Activated CD8-positive, alpha-beta memory T cell treated with anti-CD3 and anti-CD28 coated beads, Interleukin-2, amount 50 U/mL, for 4 hours (primary cell): ENCODE results near the gene LAYN.
A peak's percentile ranks its signal among the peaks of the same experiment; 100 is the strongest.

Source experiments
- DNase-seq: peaks from one replicate; pipeline ENCODE4 v3.0.0-alpha.2; 2020

Gene LAYN

GRCh38 chr11:111540114-111540936 lies at the start of gene LAYN:
TSS of gene LAYN (plus strand) at chr11:111540720. CDS start at chr11:111540844, 124 bp downstream.
- peak; percentile 68 for DNase-seq

- DNase-seq = no peak
These were observed 46.5 kb upstream of the LAYN start for GRCh38 chr11:111494040-111494439.

- no peak for DNase-seq
These were observed 41.0 kb upstream of the LAYN start for GRCh38 chr11:111499483-111499882.

GRCh38 chr11:111500481-111500880 lies 40.0 kb upstream of the LAYN start:
- no peak for DNase-seq

GRCh38 chr11:111502611-111503010 lies 37.9 kb upstream of the LAYN start:
- no peak for DNase-seq

- no peak for DNase-seq
These were observed 30.2 kb upstream of the LAYN start for GRCh38 chr11:111510311-111510710.

- peak; percentile 36 for DNase-seq
These were observed 28.0 kb upstream of the LAYN start, which contains the start of gene BTG4 for GRCh38 chr11:111512296-111513239. TSS of gene BTG4 (minus strand) at chr11:111512386. CDS start at chr11:111498776, 13,610 bp downstream.

GRCh38 chr11:111513240-111513605 lies 27.3 kb upstream of the LAYN start:
- no peak for DNase-seq

GRCh38 chr11:111514216-111515031 lies 26.1 kb upstream of the LAYN start, which contains the start of gene HOATZ:
TSS of gene HOATZ (plus strand) at chr11:111514778. CDS start at chr11:111514785, 7 bp downstream.
- DNase-seq = no peak

GRCh38 chr11:111515591-111515990 lies 24.9 kb upstream of the LAYN start:
- DNase-seq = no peak

- DNase-seq = no peak
These were observed 21.9 kb upstream of the LAYN start for GRCh38 chr11:111518668-111519067.

GRCh38 chr11:111520560-111520959 lies 20.0 kb upstream of the LAYN start:
- no peak for DNase-seq

GRCh38 chr11:111521135-111521534 lies 19.4 kb upstream of the LAYN start:
- no peak for DNase-seq

GRCh38 chr11:111522426-111522825 lies 18.1 kb upstream of the LAYN start:
- DNase-seq = no peak

GRCh38 chr11:111523343-111523742 lies 17.2 kb upstream of the LAYN start:
- no peak for DNase-seq

- no peak for DNase-seq
These were observed 16.5 kb upstream of the LAYN start for GRCh38 chr11:111524056-111524455.

- no peak for DNase-seq
These were observed 15.1 kb upstream of the LAYN start for GRCh38 chr11:111525456-111525855.

- DNase-seq = peak; percentile 27
These were observed 14.0 kb upstream of the LAYN start for GRCh38 chr11:111526501-111526900.

GRCh38 chr11:111527279-111527678 lies 13.2 kb upstream of the LAYN start:
- DNase-seq = no peak

- no peak for DNase-seq
These were observed 12.0 kb upstream of the LAYN start for GRCh38 chr11:111528557-111528956.

- no peak for DNase-seq
These were observed 10.4 kb upstream of the LAYN start for GRCh38 chr11:111530091-111530490.

- DNase-seq = no peak
These were observed 9.4 kb upstream of the LAYN start for GRCh38 chr11:111531136-111531535.
